Stimulated activated CD4-positive, alpha-beta T cell treated with anti-CD3 and anti-CD28 coated beads, Interleukin-15, amount 100 ng/mL, for 24 hours (primary cell): ENCODE results near the gene DNAH1.
A peak's percentile ranks its signal among the peaks of the same experiment; 100 is the strongest.

Source experiments
- DNase-seq: peaks from one replicate; pipeline ENCODE4 v3.0.0-alpha.2; 2020

The DNAH1 gene

GRCh38 chr3:52291508-52292181, 24.5 kb upstream of the DNAH1 start:
- DNase-seq, result peak; percentile 47

GRCh38 chr3:52292247-52293065, 23.7 kb upstream of the DNAH1 start:
- DNase-seq, result no peak

GRCh38 chr3:52293491-52294319, 22.4 kb upstream of the DNAH1 start:
- no peak for DNase-seq

DNA sequence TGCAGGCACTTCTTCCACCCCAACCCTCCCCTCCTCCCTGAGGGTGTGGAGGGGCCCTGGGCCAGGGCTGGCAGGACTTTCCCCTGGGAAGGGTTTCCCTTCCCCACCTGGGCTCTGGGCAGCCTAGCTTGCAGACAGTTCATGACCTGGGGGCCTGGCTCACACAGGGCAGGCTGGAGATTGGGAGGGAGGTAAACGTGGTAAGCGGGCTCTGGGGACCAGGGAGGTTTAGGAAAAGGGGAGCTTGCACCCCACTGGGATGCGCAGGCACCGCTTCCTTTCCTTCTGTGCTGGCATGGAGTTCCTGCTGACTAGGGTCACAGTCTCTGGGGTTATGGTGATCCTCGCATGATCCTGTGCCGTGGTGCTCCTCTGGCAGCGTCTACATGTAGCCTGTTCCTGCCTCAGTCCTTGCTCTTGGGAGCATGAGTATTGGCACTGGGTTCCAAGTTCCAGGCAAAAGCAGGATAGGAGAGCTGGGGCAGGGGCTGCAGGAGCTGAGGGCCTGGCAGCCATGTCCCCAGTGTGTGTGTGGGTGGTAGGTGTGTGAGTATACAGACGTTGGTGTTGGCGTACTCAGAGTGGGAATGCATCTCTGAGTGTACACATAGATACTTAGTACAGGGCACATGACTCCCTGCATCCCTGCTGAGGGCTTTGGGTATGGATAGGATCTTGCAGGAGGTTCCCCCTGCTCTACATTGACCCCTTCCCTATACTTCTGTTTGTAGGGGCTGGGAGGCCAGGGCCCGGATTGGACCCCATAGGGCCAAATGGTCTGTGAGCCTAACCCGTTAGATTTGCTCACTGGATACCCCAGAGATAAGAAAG, 21.6 kb upstream of the DNAH1 start:
- DNase-seq, result no peak

GRCh38 chr3:52295671-52296208, 20.4 kb upstream of the DNAH1 start:
- DNase-seq, result no peak

GRCh38 chr3:52297242-52298148, 18.6 kb upstream of the DNAH1 start:
- no peak for DNase-seq

DNA sequence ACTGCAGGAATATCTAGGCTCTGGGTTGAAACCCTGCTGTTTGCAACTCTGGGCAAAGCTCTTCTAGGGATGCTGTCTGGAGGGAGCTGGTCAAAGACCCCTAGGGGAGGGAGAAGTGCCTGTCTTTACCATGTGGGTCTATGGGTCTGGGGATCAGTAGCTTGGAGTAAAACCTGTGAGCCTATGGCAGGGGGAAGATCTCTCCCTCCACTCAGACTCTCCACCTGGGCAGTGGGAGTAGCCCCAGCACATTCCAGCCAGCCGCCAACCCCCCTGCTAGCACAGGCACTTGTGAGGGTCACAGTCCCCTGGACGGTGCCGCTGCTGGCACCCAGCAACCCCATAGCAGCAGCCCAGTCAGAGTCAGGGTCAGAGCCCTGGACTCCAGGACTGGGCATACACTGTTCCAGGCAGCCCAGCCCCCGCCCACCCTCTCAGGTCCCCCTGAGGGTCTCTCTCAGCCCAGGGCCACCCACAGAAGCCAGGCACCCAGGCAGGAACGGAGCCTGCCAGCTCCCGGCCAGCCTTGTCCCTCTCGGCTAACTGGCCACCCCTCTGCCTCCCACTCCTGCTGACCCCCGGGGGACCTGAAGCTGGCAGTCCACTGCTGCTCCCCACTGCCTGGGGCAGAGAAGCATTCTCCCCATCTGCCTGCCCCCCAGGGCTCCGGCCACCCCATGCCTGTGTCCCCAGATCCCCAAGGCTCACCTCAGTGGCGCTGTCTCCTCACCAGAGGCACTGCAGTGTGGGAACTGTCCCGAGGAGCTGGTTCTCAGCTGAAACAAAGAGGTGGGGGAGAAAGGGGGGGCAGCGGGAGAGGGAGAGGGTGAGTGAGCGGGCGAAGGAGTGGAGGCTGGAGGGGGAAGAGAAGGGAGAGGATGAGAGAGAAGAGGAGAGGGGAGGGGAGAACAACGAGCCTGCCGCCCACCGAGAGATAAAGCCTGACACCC, 17.7 kb upstream of the DNAH1 start:
- no peak for DNase-seq

DNA sequence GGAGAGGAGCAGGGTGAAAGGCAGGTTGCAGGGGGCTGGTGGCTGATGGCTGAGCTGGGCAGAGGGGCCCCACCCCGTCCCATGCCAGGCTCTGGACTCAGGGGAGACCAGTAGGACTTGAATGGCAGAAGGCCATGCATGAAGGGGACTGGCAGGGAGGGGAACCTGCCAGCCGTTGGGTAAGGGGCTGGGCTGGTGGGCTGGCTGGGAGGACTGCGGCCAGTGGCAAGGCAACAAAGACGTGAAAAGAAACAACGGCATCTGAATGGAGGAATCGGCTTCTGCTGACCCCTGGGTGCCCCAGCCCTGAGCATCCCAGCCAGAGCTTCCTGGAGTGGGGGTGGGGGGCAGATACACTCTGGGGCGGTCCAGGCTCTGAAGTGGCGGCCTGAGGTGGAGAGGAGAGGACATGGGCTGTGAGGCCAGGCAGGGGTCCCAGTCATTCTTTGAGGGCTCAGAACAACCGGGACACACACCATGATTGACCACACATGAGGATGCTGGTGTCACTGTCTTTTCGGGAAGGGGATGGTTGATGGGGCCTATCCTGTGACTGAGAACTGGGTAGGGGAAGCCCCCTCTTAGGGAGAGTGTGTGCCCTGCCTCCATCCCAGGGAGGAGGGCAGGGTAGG, 16.8 kb upstream of the DNAH1 start:
- no peak for DNase-seq

DNA sequence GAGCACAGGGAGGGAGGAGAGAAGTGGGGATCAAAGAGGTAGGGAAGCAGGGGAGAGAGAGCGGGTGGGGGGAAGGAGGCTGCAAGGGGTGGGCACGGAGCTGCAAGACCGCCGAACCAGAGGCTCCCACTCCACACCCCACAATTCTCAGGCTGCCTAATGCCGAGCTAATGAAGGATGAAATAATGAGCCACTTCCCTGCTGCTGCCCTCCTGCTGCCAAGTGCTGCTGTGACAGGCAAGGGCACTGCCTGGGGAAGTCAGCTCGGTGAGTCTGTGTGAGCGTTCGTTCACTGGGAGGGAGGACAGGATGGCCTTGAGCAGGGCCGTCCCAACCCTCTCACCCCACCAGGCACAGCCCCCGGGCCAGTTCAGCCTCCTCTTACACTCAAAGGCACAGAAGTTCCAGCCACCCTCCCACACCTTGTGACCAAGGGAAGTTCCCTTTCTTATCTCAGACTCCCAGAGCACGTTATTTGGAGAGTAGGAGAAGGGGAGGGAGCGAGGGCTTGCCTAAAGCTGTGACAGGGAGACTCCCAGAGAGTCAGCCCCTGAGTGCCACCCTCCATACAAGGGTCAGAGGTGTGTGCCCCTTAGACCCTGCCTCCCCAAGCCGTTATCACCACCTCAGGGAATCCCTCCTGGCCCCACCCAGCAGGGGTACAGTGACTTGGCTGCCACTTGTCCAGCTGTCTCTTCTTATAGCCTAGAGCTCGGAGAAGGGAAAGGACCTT, 16.1 kb upstream of the DNAH1 start:
- no peak for DNase-seq

DNA sequence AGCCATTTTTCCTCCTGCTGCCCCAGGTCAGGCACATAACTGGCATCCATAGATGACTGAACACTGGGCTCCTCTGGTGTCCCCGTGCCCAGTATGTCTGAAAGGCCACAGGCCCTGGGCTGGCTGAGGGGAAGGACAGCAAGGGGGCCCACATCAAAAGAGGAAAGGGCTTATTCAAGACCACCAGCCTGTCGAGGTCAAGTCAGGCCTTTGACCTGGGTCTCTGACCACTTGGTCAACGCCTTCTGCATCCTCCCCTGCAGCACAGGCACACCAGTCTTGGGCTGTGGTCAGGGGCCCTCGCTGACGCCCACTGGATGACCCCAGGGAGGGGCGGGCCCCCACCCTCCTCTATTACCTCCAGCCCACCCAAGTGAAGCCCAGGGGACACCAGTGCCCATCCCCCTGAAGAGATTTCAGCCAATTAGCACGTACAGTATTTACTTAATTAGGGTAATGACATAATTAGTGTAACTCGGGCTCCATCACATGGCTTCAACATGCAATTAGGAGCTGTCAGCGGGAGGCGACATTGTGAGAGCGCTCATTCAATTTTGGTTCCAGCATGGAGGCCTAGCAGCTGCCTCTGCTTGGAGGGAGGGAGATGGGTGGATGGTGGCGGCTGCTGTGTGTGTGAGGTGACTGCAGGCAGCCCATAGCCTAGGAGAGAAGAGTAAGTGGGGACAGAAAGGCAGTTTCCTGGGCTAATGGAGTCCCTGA, 13.5 kb upstream of the DNAH1 start:
- no peak for DNase-seq

- no peak for DNase-seq
Measured at GRCh38 chr3:52303811-52304210, 12.3 kb upstream of the DNAH1 start.

DNA sequence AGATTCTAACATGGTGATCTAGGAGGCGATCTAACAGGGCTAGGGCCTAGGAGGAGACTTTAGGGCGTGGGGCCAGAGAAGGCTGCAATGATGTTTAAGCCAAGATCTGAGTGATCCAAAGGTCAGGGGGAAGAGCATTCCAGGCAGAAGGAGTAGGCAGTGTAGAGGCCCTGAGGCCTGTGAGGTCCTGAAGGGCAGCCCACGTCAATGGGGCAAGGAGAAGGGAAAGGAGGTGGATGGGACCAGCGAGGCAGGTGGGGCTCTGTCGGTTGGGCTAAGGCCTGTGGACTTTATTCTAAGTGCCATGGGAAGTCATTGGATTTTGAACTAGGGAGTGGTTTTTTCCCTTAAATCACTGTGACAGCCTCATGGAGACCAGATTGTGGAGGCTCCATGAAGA, 10.2 kb upstream of the DNAH1 start:
- no peak for DNase-seq

DNA sequence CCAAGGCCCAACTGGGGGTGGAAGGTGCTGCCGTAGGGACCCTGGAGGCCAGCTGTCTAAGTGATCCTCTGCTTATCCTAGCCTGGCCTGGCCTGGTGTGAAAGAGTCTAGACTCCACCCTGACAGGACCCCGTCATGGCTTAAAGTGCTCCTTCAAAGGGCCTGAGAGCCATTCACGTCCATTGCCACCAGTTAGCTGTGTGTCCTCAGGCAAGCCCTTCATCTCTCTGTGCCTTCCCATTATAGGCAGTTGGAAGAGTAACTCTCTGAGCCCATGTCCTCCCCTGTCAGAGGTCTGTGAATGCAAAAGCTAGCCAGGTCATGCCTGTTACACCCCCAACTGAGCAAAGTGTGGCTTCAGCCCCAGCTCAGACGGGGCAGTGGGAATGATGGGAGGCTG, 9.1 kb upstream of the DNAH1 start:
- DNase-seq, result no peak

DNA sequence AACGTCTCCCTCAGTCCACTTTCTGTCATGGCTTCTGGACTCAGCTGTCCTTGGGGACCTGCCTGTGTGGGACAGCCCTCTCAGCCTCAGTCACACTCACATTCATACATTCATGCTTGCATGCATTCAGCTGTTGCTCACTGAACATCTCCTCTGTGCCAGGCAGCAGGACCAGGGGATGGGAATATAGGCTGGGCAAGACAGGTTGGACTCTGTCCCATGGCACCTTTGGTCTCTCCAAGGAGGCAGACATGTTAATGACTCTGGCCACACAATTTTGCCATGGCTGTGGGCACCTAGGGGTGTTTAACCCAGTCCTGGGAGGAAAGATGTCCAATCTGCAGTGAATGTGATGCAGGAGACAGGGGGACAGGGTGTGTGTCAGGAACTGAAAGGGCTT, 7.8 kb upstream of the DNAH1 start:
- DNase-seq, result no peak

GRCh38 chr3:52310861-52311575, 5.1 kb upstream of the DNAH1 start:
- DNase-seq, result peak; percentile 52

DNA sequence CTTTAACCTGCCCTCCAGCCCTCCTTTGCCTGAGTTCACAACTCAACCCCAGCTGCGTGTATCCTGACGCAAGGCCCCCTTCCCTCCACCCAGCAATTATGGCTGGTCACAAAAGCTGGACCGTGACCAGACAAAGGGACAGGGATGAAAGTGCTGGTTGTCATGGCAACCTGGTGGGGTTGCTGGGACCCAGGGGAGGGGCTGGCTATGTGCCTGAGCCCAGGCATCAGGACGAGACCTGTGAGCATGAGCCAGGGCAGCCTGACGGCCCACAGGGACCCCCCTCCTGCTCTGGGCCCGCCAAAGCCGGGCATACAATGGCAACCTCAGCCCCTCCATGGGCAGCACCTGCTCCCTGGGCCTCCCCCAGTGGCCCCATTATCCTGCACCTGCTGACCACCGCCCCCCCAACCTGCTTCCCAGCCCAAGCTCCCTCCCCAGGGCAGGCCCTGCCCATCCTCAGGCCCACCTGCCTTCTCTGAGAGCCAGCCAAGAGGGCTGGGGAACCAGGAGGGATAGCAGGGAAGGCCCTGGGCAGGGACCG, 4.5 kb upstream of the DNAH1 start:
- DNase-seq, result no peak

- DNase-seq, result no peak
Measured at GRCh38 chr3:52313188-52313773, 2.8 kb upstream of the DNAH1 start.
